NK-92 (cell line): ENCODE measurements around the gene VIPR2.
"Not testable (repeated sequence)": the region's sequence is repeated elsewhere in the genome, so short reads cannot be mapped to it uniquely, and the experiment has no call there.

ENCODE experiments used
- DNase-seq: peaks from one replicate; lab custom pipeline; 2025; ENCODE audit not compliant: unreplicated experiment; lab: John Stamatoyannopoulos, UW

VIPR2 gene

GRCh38 chr7:159094023-159094740, 50.5 kb downstream of the VIPR2 start:
- no peak for DNase-seq

- no peak for DNase-seq
These were observed 51.2 kb downstream of the VIPR2 start for GRCh38 chr7:159093351-159093971.

GRCh38 chr7:159092701-159093121, 52.0 kb downstream of the VIPR2 start:
- no peak for DNase-seq

- DNase-seq, result no peak
These were observed 52.9 kb downstream of the VIPR2 start for GRCh38 chr7:159091480-159092475.

GRCh38 chr7:159091041-159091440, 53.6 kb downstream of the VIPR2 start:
- no peak for DNase-seq

- DNase-seq, result no peak
These were observed 56.4 kb downstream of the VIPR2 start for GRCh38 chr7:159088016-159088865.

- DNase-seq, result no peak
These were observed 58.3 kb downstream of the VIPR2 start for GRCh38 chr7:159086301-159086925.

- no peak for DNase-seq
These were observed 60.4 kb downstream of the VIPR2 start for GRCh38 chr7:159084069-159084801.

- no peak for DNase-seq
These were observed 61.0 kb downstream of the VIPR2 start for GRCh38 chr7:159083698-159084068.

- no peak for DNase-seq
These were observed 61.5 kb downstream of the VIPR2 start for GRCh38 chr7:159083001-159083697.

GRCh38 chr7:159082075-159082474, 62.6 kb downstream of the VIPR2 start:
- DNase-seq, result not testable (repeated sequence)

GRCh38 chr7:159078911-159079270, 65.8 kb downstream of the VIPR2 start:
- DNase-seq, result no peak

GRCh38 chr7:159078193-159078910, 66.3 kb downstream of the VIPR2 start:
- no peak for DNase-seq

- DNase-seq, result no peak
These were observed 68.3 kb downstream of the VIPR2 start for GRCh38 chr7:159076333-159076732.

- no peak for DNase-seq
These were observed 69.0 kb downstream of the VIPR2 start for GRCh38 chr7:159075563-159076238.

GRCh38 chr7:159071260-159071659, 73.4 kb downstream of the VIPR2 start:
- DNase-seq, result no peak

- DNase-seq, result no peak
These were observed 74.1 kb downstream of the VIPR2 start for GRCh38 chr7:159070431-159071148.
